Right lobe of liver (tissue), 6 donors: ENCODE results near the gene PLA2G12A. TPM values are rescaled to one million over a fixed set of nuclear protein-coding genes. Genes with fewer than 3 reads are reported as not detected.

ENCODE experiments used
- ATAC-seq, 4 donors: fragments of 200-7000 bp; cut with Tn5 transposase; one replicate each; pipeline ENCODE4 v1.9.1; 2020; ENCODE audit warnings: mild to moderate bottlenecking in 4 of 4, moderate library complexity in 4 of 4
- DNase-seq, 3 donors: peaks; one replicate each; pipeline ENCODE4 v3.0.0-alpha.2; 2020
- H3K27ac ChIP-seq, 3 donors: fragments of 200-600 bp; one replicate each; pipeline ENCODE4 v1.8.0; 2022
- H3K27me3 ChIP-seq, 2 donors: fragments of 200-600 bp; one replicate each; pipeline ENCODE4 v1.8.0; 2022
- H3K36me3 ChIP-seq, 4 donors: fragments of 200-600 bp; sonication (generic) in 1 of 4; one replicate each; pipeline versions ENCODE4 v1.5.1 to v1.8.0; 2017 to 2022; ENCODE audit warnings: control low read depth in 1 of 4
- H3K4me1 ChIP-seq, 4 donors: fragments of 200-600 bp; sonication (generic) in 1 of 4; one replicate each; pipeline versions ENCODE4 v1.5.1 to v1.8.0; 2017 to 2022; ENCODE audit warnings: control low read depth in 1 of 4
- H3K4me3 ChIP-seq, 3 donors: fragments of 200-600 bp; one replicate each; pipeline ENCODE4 v1.8.0; 2022
- H3K9me3 ChIP-seq, 4 donors: fragments of 200-600 bp; sonication (generic) in 1 of 4; one replicate each; pipeline versions ENCODE4 v1.5.1 to v1.8.0; 2017 to 2022; ENCODE audit warnings: control low read depth in 1 of 4
- POLR2A ChIP-seq: fragments of 450-650 bp; IDR thresholded peaks from one replicate; pipeline ENCODE4 v1.6.1; 2017; ENCODE audit warnings: antibody characterized with exemption, mild to moderate bottlenecking
- WGBS: methylation state at CpG from one replicate; pipeline ENCODE4 v1.1.6; 2018; ENCODE audit warnings: low coverage, low lambda C conversion rate; ENCODE audit not compliant: insufficient coverage; ENCODE audit errors: missing lambda C conversion rate; 5-methylcytosine and 5-hydroxymethylcytosine counted together
- intact Hi-C, 2 donors: fragments of 100-400 bp; cut with DNase I; formaldehyde crosslinking; loops; one replicate each; pipeline versions ENCODE4 v1.11.2 to v1.14.1; 2022
- total RNA-seq, 6 experiments: library from RNA; depleted of rRNA in 2 of 6; stranded (reverse); fragments of >200 nt in 2 of 6; fragmentation: NEBNext Ultra II Directional in 3 of 6; extraction: Animal tissue kit (Norgen Biotek cat#: 25700) in 3 of 6; gene quantifications; one replicate each; pipeline versions ENCODE4 v1.1.0 to v1.2.4, GENCODE V29; 2016 to 2023
- TF ChIP-seq, protein P1 (sequence below), 4 donors: fragments of 200-600 bp in 3 of 4; fragments of 450-650 bp in 1 of 4; IDR thresholded peaks; one replicate each; pipeline versions ENCODE4 v1.5.1 to v1.8.0; 2016 to 2022; ENCODE audit warnings: antibody characterized with exemption in 4 of 4, mild to moderate bottlenecking in 2 of 4
- donor health status: DM: no; HTN: yes; CAD: no.
- donor health status: DM: no; HTN: no; CAD: no.
- donor health status: DM: no; HTN: no; CAD: no.
- donor health status: DM: no; HTN: yes; CAD: no.
- donor health status: DM: no; HTN: yes; CAD: no.

PLA2G12A gene
- total RNA-seq, 6 experiments from 2014 or later, result 22.0 to 31.9 (median 27.4) TPM

DNA sequence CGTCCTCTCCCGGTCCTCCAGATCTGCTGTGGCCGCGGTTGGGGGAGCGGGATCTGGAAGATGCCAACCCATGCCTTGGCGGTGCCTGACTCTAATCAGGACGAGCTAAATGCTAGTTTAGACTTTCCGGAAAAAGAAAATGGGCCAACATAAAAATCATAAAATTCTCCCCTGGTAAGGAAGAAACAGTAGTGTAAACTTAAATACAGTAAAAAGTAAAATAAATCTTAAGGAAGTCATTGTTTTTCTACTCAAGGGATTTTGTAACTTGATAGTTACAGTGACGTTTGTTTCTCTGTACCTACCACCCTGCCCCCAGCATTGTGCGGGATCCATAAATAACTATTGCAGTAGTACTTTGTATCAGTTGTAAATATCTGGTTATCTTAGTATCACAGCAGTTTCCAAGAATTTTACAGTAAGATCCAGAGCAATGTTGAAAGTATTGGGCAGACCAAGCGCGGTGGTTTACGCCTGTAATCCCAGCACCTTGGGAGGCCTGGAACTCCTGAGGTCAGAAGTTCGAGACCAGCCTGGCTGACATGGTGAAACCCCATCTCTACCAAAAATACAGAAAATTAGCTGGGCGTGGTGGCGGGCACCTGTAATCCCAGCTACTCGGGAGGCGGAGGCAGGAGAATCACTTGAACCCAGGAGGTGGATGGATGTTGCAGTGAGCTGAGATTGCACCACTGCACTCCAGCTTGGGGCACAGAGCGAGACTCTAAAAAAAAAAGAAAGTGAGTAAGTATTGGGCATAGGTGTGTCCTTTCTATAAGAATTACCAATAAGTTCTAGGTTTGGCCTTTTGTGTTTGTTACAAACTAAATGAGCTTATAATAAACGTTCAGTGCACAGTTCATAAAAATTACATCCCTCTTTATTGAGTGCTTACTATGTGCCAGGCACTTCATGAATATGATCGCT is 1.0 kb upstream of the PLA2G12A start:
- no peaks in the 10 kb centered on the region for H3K27me3 ChIP-seq
- DNase-seq (no peak), ATAC-seq (peak in 1 of 4 donors; percentile 3)
- peak overlapping the region; percentile 29 to 71 (median 71) for H3K4me3 ChIP-seq
- WGBS, result 48% methylated on average over 18 of the region's 21 CpGs
- H3K9me3 ChIP-seq, result no peaks in the 10 kb centered on the region
- intact Hi-C loops, result no loop called here
- peak overlapping the region; percentile 75 to 83 (median 82) for H3K27ac ChIP-seq
- H3K36me3 ChIP-seq, result no peaks in the 10 kb centered on the region
- peaks cover 0 to 22% (median 6%) of the 10 kb centered on the region in 4 donors for H3K4me1 ChIP-seq
- TF ChIP-seq, protein P1, sequence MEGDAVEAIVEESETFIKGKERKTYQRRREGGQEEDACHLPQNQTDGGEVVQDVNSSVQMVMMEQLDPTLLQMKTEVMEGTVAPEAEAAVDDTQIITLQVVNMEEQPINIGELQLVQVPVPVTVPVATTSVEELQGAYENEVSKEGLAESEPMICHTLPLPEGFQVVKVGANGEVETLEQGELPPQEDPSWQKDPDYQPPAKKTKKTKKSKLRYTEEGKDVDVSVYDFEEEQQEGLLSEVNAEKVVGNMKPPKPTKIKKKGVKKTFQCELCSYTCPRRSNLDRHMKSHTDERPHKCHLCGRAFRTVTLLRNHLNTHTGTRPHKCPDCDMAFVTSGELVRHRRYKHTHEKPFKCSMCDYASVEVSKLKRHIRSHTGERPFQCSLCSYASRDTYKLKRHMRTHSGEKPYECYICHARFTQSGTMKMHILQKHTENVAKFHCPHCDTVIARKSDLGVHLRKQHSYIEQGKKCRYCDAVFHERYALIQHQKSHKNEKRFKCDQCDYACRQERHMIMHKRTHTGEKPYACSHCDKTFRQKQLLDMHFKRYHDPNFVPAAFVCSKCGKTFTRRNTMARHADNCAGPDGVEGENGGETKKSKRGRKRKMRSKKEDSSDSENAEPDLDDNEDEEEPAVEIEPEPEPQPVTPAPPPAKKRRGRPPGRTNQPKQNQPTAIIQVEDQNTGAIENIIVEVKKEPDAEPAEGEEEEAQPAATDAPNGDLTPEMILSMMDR (IDR thresholded peaks at IDR 0.05), result no peak
- TF ChIP-seq POLR2A, result no peak

DNA sequence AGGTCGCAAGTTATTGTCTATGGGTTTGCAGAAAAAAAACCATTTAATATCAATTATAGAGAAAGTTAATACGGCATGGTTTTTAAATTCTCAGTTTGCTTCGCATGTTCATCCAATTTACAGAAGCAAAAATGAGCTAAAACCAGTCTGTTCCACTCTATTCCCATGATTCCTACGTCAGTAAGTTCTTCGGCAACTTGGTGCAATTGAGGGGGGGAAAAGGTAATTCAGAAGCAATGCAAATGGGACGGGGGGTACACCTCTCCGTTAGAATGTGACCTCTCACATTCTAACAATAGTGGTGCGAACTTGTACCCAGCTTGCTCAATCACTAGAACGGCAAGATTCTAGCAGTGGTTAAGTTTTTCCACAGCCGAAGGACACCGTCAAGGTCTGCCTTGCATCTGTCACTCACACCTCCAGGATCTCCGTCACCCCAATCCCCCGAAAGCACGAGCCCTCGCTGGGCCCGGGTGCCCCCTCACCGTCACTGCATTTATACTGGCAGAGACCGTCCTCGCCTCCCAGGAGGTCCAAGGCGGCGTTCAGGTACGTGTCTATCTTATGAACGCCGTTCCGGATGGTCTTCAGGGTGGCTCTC is 653 bp downstream of the PLA2G12A start:
- no peaks in the 10 kb centered on the region for H3K36me3 ChIP-seq
- intact Hi-C loops, result no loop called here
- TF ChIP-seq, protein P1 (IDR thresholded peaks at IDR 0.05), result no peak
- TF ChIP-seq POLR2A, result no peak
- ATAC-seq (no peak), DNase-seq (no peak)
- peak overlapping the region; percentile 66 to 83 (median 76) for H3K27ac ChIP-seq
- H3K27me3 ChIP-seq, result no peaks in the 10 kb centered on the region
- WGBS, result 2% methylated on average over 13 of the region's 25 CpGs
- H3K4me3 ChIP-seq, result peak overlapping the region; percentile 71 to 80 (median 71)
- peaks cover 0 to 16% (median 2%) of the 10 kb centered on the region in 4 donors for H3K4me1 ChIP-seq
- no peaks in the 10 kb centered on the region for H3K9me3 ChIP-seq

DNA sequence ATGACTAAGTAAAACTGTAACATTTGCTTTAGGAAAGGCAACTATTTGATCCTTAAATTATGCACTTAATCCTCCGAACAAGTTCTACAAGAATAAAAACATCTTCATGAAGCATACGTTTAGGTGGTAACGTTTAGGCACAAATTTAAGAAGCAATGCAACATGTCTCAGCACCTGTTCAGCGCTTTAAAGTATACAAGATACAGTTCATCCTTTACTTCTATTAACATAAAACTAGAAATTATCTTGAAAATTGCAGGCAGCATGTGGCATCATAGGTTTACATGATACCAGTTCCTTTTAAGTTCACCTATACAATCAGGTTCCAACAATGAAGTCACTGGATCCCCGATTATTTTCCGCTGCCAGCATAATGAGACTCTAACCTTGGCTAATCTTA is 1.5 kb downstream of the PLA2G12A start:
- Histone ChIP-seq H3K9me3 (no peaks in the 10 kb centered on the region), H3K36me3 (no peaks in the 10 kb centered on the region), H3K4me3 (peak overlapping the region; percentile 71 to 80 (median 71)), H3K4me1 (peaks cover 0 to 16% (median 2%) of the 10 kb centered on the region in 4 donors), H3K27ac (peak overlapping the region in 1 of 3 donors; percentile 83), H3K27me3 (no peaks in the 10 kb centered on the region)
- ATAC-seq, result no peak
- TF ChIP-seq POLR2A, result no peak
- TF ChIP-seq, protein P1 (IDR thresholded peaks at IDR 0.05), result no peak
- 28% methylated on average over 6 of the region's 6 CpGs for WGBS
- DNase-seq, result no peak
- intact Hi-C loops, result no loop called here

DNA sequence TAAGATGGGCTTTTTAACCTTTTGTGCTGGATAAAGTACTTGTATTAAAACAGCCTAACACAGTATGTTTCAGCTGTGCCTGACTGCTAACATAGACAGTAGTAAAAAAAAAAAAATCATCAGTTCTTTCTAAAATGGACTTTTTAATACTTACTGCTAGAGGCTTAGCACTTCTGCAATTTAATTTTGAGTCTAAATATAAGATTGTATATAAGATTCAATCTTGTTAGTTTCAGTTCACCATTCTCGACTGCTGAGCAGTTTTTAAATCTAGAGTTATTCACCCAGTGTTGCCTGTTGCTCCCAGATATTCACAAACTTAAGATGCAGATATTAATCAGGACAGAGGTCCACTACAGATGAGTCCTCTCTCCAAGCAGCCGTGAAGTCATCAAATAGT is 6.8 kb downstream of the PLA2G12A start:
- Histone ChIP-seq H3K36me3 (no peaks in the 10 kb centered on the region), H3K27ac (no peak overlapping the region), H3K4me1 (peaks cover 0 to 4% (median under 1%) of the 10 kb centered on the region in 4 donors), H3K27me3 (no peaks in the 10 kb centered on the region), H3K4me3 (no peak overlapping the region), H3K9me3 (no peaks in the 10 kb centered on the region)
- WGBS, result 78% methylated on average over 2 of the region's 2 CpGs
- intact Hi-C loops, result no loop called here
- ATAC-seq (no peak), DNase-seq (no peak)
- no peak for TF ChIP-seq POLR2A
- TF ChIP-seq, protein P1 (IDR thresholded peaks at IDR 0.05), result no peak
